Breast epithelium (tissue), 3 donors: ENCODE measurements around the gene VIPR1.

Experiments used
- POLR2A ChIP-seq: fragments of 450-650 bp; IDR thresholded peaks from one replicate; pipeline ENCODE4 v1.6.1; 2016; ENCODE audit warnings: antibody characterized with exemption, mild to moderate bottlenecking, moderate library complexity
- POLR2AphosphoS5 ChIP-seq, 3 donors: sonication (generic); formaldehyde crosslinking; IDR thresholded peaks; one replicate each; pipeline ENCODE4 v1.6.1; 2017; ENCODE audit warnings: antibody characterized with exemption in 3 of 3
- TF ChIP-seq, protein P1 (sequence below), 3 donors: fragments of 450-650 bp; IDR thresholded peaks; one replicate each; pipeline ENCODE4 v1.5.1; 2016 to 2017; ENCODE audit warnings: antibody characterized with exemption in 3 of 3, mild to moderate bottlenecking in 3 of 3, moderate library complexity in 3 of 3

DNA sequence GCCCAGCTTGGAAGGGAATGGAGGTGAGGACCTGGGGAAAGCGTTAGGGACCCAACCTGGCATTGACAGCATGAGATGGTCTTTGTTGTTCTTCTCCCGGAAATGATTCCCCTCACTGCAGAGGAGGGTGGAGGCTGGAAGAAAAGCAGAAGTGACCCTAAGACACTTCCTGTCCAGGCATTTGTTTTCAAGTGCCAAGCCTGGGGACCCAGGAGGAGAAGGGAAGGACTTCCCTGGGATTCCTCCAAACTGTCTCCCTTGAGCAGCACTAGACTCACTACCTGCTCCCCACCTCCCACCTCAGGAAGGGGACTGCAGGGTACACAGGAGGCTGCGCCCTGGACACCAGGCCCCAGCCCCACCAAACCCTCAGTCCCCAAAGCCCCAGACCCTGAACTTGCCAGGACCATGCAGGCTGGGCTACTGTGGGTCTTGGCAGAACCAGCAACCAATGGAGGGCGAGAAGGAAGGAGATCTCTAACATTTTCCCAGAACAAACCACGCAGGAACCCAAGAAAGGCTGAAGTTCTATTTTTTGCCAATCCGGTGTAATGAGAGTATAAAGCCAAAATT lies 9.8 kb upstream of the VIPR1 start:
- TF ChIP-seq, protein P1, sequence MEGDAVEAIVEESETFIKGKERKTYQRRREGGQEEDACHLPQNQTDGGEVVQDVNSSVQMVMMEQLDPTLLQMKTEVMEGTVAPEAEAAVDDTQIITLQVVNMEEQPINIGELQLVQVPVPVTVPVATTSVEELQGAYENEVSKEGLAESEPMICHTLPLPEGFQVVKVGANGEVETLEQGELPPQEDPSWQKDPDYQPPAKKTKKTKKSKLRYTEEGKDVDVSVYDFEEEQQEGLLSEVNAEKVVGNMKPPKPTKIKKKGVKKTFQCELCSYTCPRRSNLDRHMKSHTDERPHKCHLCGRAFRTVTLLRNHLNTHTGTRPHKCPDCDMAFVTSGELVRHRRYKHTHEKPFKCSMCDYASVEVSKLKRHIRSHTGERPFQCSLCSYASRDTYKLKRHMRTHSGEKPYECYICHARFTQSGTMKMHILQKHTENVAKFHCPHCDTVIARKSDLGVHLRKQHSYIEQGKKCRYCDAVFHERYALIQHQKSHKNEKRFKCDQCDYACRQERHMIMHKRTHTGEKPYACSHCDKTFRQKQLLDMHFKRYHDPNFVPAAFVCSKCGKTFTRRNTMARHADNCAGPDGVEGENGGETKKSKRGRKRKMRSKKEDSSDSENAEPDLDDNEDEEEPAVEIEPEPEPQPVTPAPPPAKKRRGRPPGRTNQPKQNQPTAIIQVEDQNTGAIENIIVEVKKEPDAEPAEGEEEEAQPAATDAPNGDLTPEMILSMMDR (IDR thresholded peaks at IDR 0.05), result no peak
- TF ChIP-seq POLR2A (no peak), POLR2AphosphoS5 (IDR thresholded peaks at IDR 0.05) (no peak)
